ENCODE measurements around the gene SERPINA3.

Gene SERPINA3

GRCh38 chr14:94665544-94665943 lies 53.4 kb downstream of the SERPINA3 start:
- H3K4me3 ChIP-seq (ENCODE audit: control insufficient read depth in 1 of 7, extremely low read depth in 1 of 7, insufficient read depth in 4 of 7, low read depth in 2 of 7, low read length in 6 of 7) = no peak overlapping the region
- no peak overlapping the region for H3K27ac ChIP-seq (ENCODE audit: insufficient read depth in 1 of 2, low read depth in 1 of 2, low read length in 2 of 2, poor library complexity in 1 of 2, severe bottlenecking in 2 of 2)
- CTCF ChIA-PET = no interaction called here
- H3K27me3 ChIP-seq (replicated peaks in 2 of 5; ENCODE audit: control insufficient read depth in 4 of 5, insufficient read depth in 5 of 5, low read length in 4 of 5) = peaks cover 0 to 8% (median 0%) of the 10 kb centered on the region in 5 experiments
- H3K36me3 ChIP-seq (ENCODE audit: control insufficient read depth in 4 of 4, insufficient read depth in 4 of 4, low read length in 3 of 4) = no peaks in the 10 kb centered on the region
- H3K4me1 ChIP-seq (ENCODE audit: control extremely low read depth in 1 of 4, control insufficient read depth in 4 of 4, insufficient read depth in 4 of 4, low read length in 3 of 4) = peaks cover 0 to 11% (median 0%) of the 10 kb centered on the region in 4 experiments
- no peaks in the 10 kb centered on the region for H3K9me3 ChIP-seq (ENCODE audit: control extremely low read depth in 1 of 5, control insufficient read depth in 4 of 5, insufficient read depth in 2 of 5, low read depth in 1 of 5, low read length in 4 of 5)
- no peak for DNase-seq
- WGBS (ENCODE audit: insufficient coverage) = no CpG with 5 or more reads among the region's 2 CpGs
- POLR2A ChIA-PET = no interaction called here

GRCh38 chr14:94670692-94671285 lies 58.6 kb downstream of the SERPINA3 start:
- H3K4me1 ChIP-seq (ENCODE audit: control extremely low read depth in 1 of 4, control insufficient read depth in 4 of 4, insufficient read depth in 4 of 4, low read length in 3 of 4) = no peaks in the 10 kb centered on the region
- H3K27me3 ChIP-seq (replicated peaks in 2 of 5; ENCODE audit: control insufficient read depth in 4 of 5, insufficient read depth in 5 of 5, low read length in 4 of 5) = peaks cover 0 to 6% (median 0%) of the 10 kb centered on the region in 5 experiments
- WGBS (ENCODE audit: insufficient coverage) = 89% methylated on average over 9 of the region's 11 CpGs
- H3K4me3 ChIP-seq (ENCODE audit: control insufficient read depth in 1 of 7, extremely low read depth in 1 of 7, insufficient read depth in 4 of 7, low read depth in 2 of 7, low read length in 6 of 7) = no peak overlapping the region
- CTCF ChIA-PET = no interaction called here
- H3K36me3 ChIP-seq (ENCODE audit: control insufficient read depth in 4 of 4, insufficient read depth in 4 of 4, low read length in 3 of 4) = no peaks in the 10 kb centered on the region
- H3K9me3 ChIP-seq (ENCODE audit: control extremely low read depth in 1 of 5, control insufficient read depth in 4 of 5, insufficient read depth in 2 of 5, low read depth in 1 of 5, low read length in 4 of 5) = no peaks in the 10 kb centered on the region
- DNase-seq = no peak
- no peak overlapping the region for H3K27ac ChIP-seq (ENCODE audit: insufficient read depth in 1 of 2, low read depth in 1 of 2, low read length in 2 of 2, poor library complexity in 1 of 2, severe bottlenecking in 2 of 2)
- POLR2A ChIA-PET = no interaction called here

GRCh38 chr14:94671870-94672444 lies 59.8 kb downstream of the SERPINA3 start:
- 86% methylated on average over 4 of the region's 7 CpGs for WGBS (ENCODE audit: insufficient coverage)
- ChIA-PET POLR2A (interaction anchor here (0.5 kb wide), 1 partner anchor 243 kb away, joined by 5 read pairs; no protein-coding TSS in a partner anchor), CTCF (no interaction called here)
- Histone ChIP-seq H3K9me3 (ENCODE audit: control extremely low read depth in 1 of 5, control insufficient read depth in 4 of 5, insufficient read depth in 2 of 5, low read depth in 1 of 5, low read length in 4 of 5) (no peaks in the 10 kb centered on the region), H3K36me3 (ENCODE audit: control insufficient read depth in 4 of 4, insufficient read depth in 4 of 4, low read length in 3 of 4) (no peaks in the 10 kb centered on the region), H3K4me1 (ENCODE audit: control extremely low read depth in 1 of 4, control insufficient read depth in 4 of 4, insufficient read depth in 4 of 4, low read length in 3 of 4) (no peaks in the 10 kb centered on the region), H3K27ac (ENCODE audit: insufficient read depth in 1 of 2, low read depth in 1 of 2, low read length in 2 of 2, poor library complexity in 1 of 2, severe bottlenecking in 2 of 2) (no peak overlapping the region), H3K4me3 (ENCODE audit: control insufficient read depth in 1 of 7, extremely low read depth in 1 of 7, insufficient read depth in 4 of 7, low read depth in 2 of 7, low read length in 6 of 7) (no peak overlapping the region), H3K27me3 (replicated peaks in 2 of 5; ENCODE audit: control insufficient read depth in 4 of 5, insufficient read depth in 5 of 5, low read length in 4 of 5) (peaks cover 0 to 6% (median 0%) of the 10 kb centered on the region in 5 experiments)
- DNase-seq = no peak

GRCh38 chr14:94673071-94673470 lies 60.9 kb downstream of the SERPINA3 start:
- ChIA-PET CTCF (no interaction called here), POLR2A (no interaction called here)
- no peak for DNase-seq
- H3K27me3 ChIP-seq (replicated peaks in 2 of 5; ENCODE audit: control insufficient read depth in 4 of 5, insufficient read depth in 5 of 5, low read length in 4 of 5) = peaks cover 0 to 6% (median 0%) of the 10 kb centered on the region in 5 experiments
- H3K4me3 ChIP-seq (ENCODE audit: control insufficient read depth in 1 of 7, extremely low read depth in 1 of 7, insufficient read depth in 4 of 7, low read depth in 2 of 7, low read length in 6 of 7) = no peak overlapping the region
- no peaks in the 10 kb centered on the region for H3K36me3 ChIP-seq (ENCODE audit: control insufficient read depth in 4 of 4, insufficient read depth in 4 of 4, low read length in 3 of 4)
- H3K27ac ChIP-seq (ENCODE audit: insufficient read depth in 1 of 2, low read depth in 1 of 2, low read length in 2 of 2, poor library complexity in 1 of 2, severe bottlenecking in 2 of 2) = no peak overlapping the region
- 98% methylated on average over 7 of the region's 7 CpGs for WGBS (ENCODE audit: insufficient coverage)
- no peaks in the 10 kb centered on the region for H3K4me1 ChIP-seq (ENCODE audit: control extremely low read depth in 1 of 4, control insufficient read depth in 4 of 4, insufficient read depth in 4 of 4, low read length in 3 of 4)
- H3K9me3 ChIP-seq (ENCODE audit: control extremely low read depth in 1 of 5, control insufficient read depth in 4 of 5, insufficient read depth in 2 of 5, low read depth in 1 of 5, low read length in 4 of 5) = no peaks in the 10 kb centered on the region

Data from common myeloid progenitor, CD34-positive (primary cell).